HepG2 (cell line): Measurements from ENCODE around the gene CYB561. TPM values are rescaled to one million over a fixed set of nuclear protein-coding genes. Genes with fewer than 3 reads are reported as not detected.

Experiments used
- ATAC-seq: fragments of 200-7000 bp; cut with Tn5 transposase; 3 replicates; pipeline ENCODE4 v1.9.1; 2020; ENCODE audit warnings: mild to moderate bottlenecking, moderate library complexity
- BruUV-seq: library from RNA; stranded (reverse); fragments of 400-500 nt; replicated peaks from 2 replicates; lab custom pipeline; 2021; lab: Mats Ljungman, UMichigan
- CTCF ChIA-PET: fragments of 300-600 bp; formaldehyde crosslinking; extraction: SDS; loops from one replicate; lab custom pipeline; 2021; ENCODE audit warnings: low total read pairs, inconsistent platforms, low intra/inter-chr PET ratio; lab: Yijun Ruan, JAX
- POLR2A ChIA-PET: fragments of 350-600 bp; sonication (Branson Sonifier 250); formaldehyde crosslinking; loops from one replicate; lab custom pipeline; 2020; ENCODE audit warnings: antibody characterized with exemption, inconsistent platforms; lab: Yijun Ruan, JAX
- DNase-seq: peaks from one replicate; pipeline ENCODE4 v3.0.0-alpha.2; 2015; ENCODE audit warnings: low spot score
- FAIRE-seq: peaks from 3 replicates; lab custom pipeline; 2011; peaks lifted over from hg19 to GRCh38; lab: Jason Lieb, UNC
- H2AFZ ChIP-seq: one replicate; pipeline ENCODE4 v1.6.1; 2011; ENCODE audit warnings: low read length, inconsistent platforms
- H3K27ac ChIP-seq: fragments of 300-600 bp; 3 replicates; pipeline ENCODE4 v1.8.0; 2011; ENCODE audit warnings: mixed run types, mild to moderate bottlenecking, mixed read lengths, low read length, inconsistent platforms; ENCODE audit not compliant: insufficient read depth; ENCODE audit errors: extremely low read length
- H3K27me3 ChIP-seq, 2 experiments: fragments of 200-600 bp in 1 of 2; 2 replicates in 1 of 2; 3 replicates in 1 of 2; pipeline versions ENCODE4 v1.6.0 to v1.8.0; 2011; ENCODE audit warnings: low read length in 2 of 2, mild to moderate bottlenecking in 2 of 2, moderate library complexity in 2 of 2, inconsistent platforms in 1 of 2; ENCODE audit not compliant: insufficient read depth in 2 of 2, control insufficient read depth in 1 of 2
- H3K36me3 ChIP-seq, 2 experiments: fragments of 200-600 bp in 1 of 2; replicated peaks in 1 of 2; 2 replicates in 1 of 2; 3 replicates in 1 of 2; pipeline versions ENCODE4 v1.5.1 to v1.8.0; 2011; ENCODE audit warnings: low read length in 2 of 2, inconsistent platforms in 1 of 2; ENCODE audit not compliant: insufficient read depth in 2 of 2, control insufficient read depth in 1 of 2
- H3K4me1 ChIP-seq: 2 replicates; pipeline ENCODE4 v1.5.1; 2012; ENCODE audit warnings: low read length, inconsistent platforms; ENCODE audit not compliant: insufficient read depth
- H3K4me2 ChIP-seq: 2 replicates; pipeline ENCODE4 v1.6.0; 2011; ENCODE audit warnings: low read depth, low read length, inconsistent platforms
- H3K4me3 ChIP-seq, 3 experiments: fragments of 200-600 bp in 1 of 3; sonication (generic), shearing (Covaris generic) in 1 of 3; replicated peaks in 1 of 3; 2 replicates each; pipeline ENCODE4 v1.5.1; 2011 to 2016; ENCODE audit warnings: low read length in 3 of 3, inconsistent platforms in 2 of 3, low read depth in 2 of 3, mild to moderate bottlenecking in 2 of 3, control low read depth in 1 of 3, mixed read lengths in 1 of 3; ENCODE audit not compliant: insufficient read depth in 1 of 3
- H3K79me2 ChIP-seq: one replicate; pipeline ENCODE4 v1.6.1; 2011; ENCODE audit warnings: low read length, inconsistent platforms; ENCODE audit not compliant: insufficient read depth
- H3K9ac ChIP-seq: 2 replicates; pipeline ENCODE4 v1.6.0; 2011; ENCODE audit warnings: mild to moderate bottlenecking, low read depth, low read length, inconsistent platforms; ENCODE audit not compliant: insufficient read depth
- H3K9me3 ChIP-seq: 2 replicates; pipeline ENCODE4 v1.5.1; 2012; ENCODE audit warnings: mild to moderate bottlenecking, low read length
- H4K20me1 ChIP-seq: 2 replicates; pipeline ENCODE4 v1.6.0; 2011; ENCODE audit warnings: inconsistent platforms, mild to moderate bottlenecking, low read length, moderate library complexity; ENCODE audit not compliant: insufficient read depth
- BATF2 ChIP-seq: sonication (generic); formaldehyde crosslinking; IDR thresholded peaks from 2 replicates; pipeline ENCODE4 v1.8.0; 2022; ENCODE audit warnings: mild to moderate bottlenecking, missing genetic modification reagents, moderate library complexity
- HOXA5 ChIP-seq: sonication (generic); formaldehyde crosslinking; IDR thresholded peaks from 2 replicates; pipeline ENCODE4 v1.4.0; 2020; ENCODE audit warnings: missing genetic modification reagents
- MAFK ChIP-seq, 2 experiments: IDR thresholded peaks in 1 of 2; conservative IDR thresholded peaks in 1 of 2; 2 replicates each; pipeline ENCODE4 v1.6.1; 2011; ENCODE audit warnings: improper control_type of control experiment in 2 of 2, low read length in 2 of 2
- PHF20 ChIP-seq: sonication (generic); formaldehyde crosslinking; IDR thresholded peaks from 2 replicates; pipeline ENCODE4 v1.5.0; 2020; ENCODE audit warnings: mild to moderate bottlenecking, missing genetic modification reagents
- RFX5 ChIP-seq: IDR thresholded peaks from 2 replicates; pipeline ENCODE4 v1.6.1; 2011; ENCODE audit warnings: low read depth, low read length, improper control_type of control experiment
- YEATS2 ChIP-seq: sonication (generic); formaldehyde crosslinking; IDR thresholded peaks from 2 replicates; pipeline ENCODE4 v1.4.0; 2020; ENCODE audit warnings: missing genetic modification reagents, borderline replicate concordance
- ZNF326 ChIP-seq: sonication (generic); formaldehyde crosslinking; IDR thresholded peaks from 2 replicates; pipeline ENCODE4 v1.4.0; 2020; ENCODE audit warnings: missing genetic modification reagents, borderline replicate concordance
- ZNF33A ChIP-seq: sonication (generic); formaldehyde crosslinking; IDR thresholded peaks from 2 replicates; pipeline ENCODE4 v1.5.1; 2020; ENCODE audit warnings: missing genetic modification reagents, mild to moderate bottlenecking, moderate library complexity, borderline replicate concordance
- ZNF552 ChIP-seq: sonication (generic); formaldehyde crosslinking; IDR thresholded peaks from 2 replicates; pipeline ENCODE4 v1.9.0; 2022; ENCODE audit warnings: missing genetic modification reagents, mild to moderate bottlenecking, borderline replicate concordance
- ZNF7 ChIP-seq: IDR thresholded peaks from 2 replicates; pipeline ENCODE4 v1.6.1; 2016; ENCODE audit warnings: missing biosample characterization, missing genetic modification reagents
- ZNF703 ChIP-seq: sonication (generic); formaldehyde crosslinking; IDR thresholded peaks from 2 replicates; pipeline ENCODE4 v1.5.1; 2020; ENCODE audit warnings: missing genetic modification reagents, mild to moderate bottlenecking, moderate library complexity, borderline replicate concordance
- ZNF710 ChIP-seq: sonication (generic); formaldehyde crosslinking; IDR thresholded peaks from 2 replicates; pipeline ENCODE4 v1.5.0; 2020; ENCODE audit warnings: mild to moderate bottlenecking, missing genetic modification reagents, borderline replicate concordance
- WGBS: methylation state at CpG from one replicate; pipeline ENCODE4 v1.1.6; 2017; ENCODE audit warnings: low lambda C conversion rate; 5-methylcytosine and 5-hydroxymethylcytosine counted together
- in situ Hi-C: cut with HindIII; loops from 2 replicates; pipeline ENCODE4 v1.10.0; 2017; ENCODE audit warnings: low pct_unique_long_range_greater_than_20kb; ENCODE audit not compliant: extremely low pct_ligation_motif_present
- intact Hi-C: fragments of 100-400 bp; cut with micrococcal nuclease; formaldehyde crosslinking; loops from one replicate; pipeline ENCODE4 v1.10.0; 2022; ENCODE audit not compliant: unreplicated experiment
- polyA plus RNA-seq, 8 experiments: library from polyadenylated mRNA; depleted of rRNA in 3 of 8; stranded (reverse) in 7 of 8; unstranded in 1 of 8; fragments of >200 nt; fragmentation: Illumina TruSeq in 4 of 8; extraction: Trizol in 4 of 8; gene quantifications; 2 replicates each; pipeline versions ENCODE4 v1.2.1 to v1.2.3, GENCODE V29; 2011 to 2016; ENCODE audit warnings: low read depth in 4 of 8, missing spikeins in 1 of 8, mixed read lengths in 1 of 8; ENCODE audit not compliant: insufficient read depth in 1 of 8
- total RNA-seq, 5 experiments: library from RNA; depleted of rRNA; stranded (reverse); fragments of >200 nt; fragmentation: Illumina TruSeq; extraction: Trizol; gene quantifications; 2 replicates each; pipeline ENCODE4 v1.2.3, GENCODE V29; 2016; ENCODE audit warnings: low read depth in 1 of 5

The CYB561 gene
- total and polyA plus RNA-seq, 2 of the 13 experiments (the other 11 are each of a cell fraction or from before 2014, with no cell fraction given) = 1.5 to 6.7 TPM

- Histone ChIP-seq H3K4me1 (peaks cover 57% of the 10 kb centered on the region), H3K9ac (no peak overlapping the region), H3K79me2 (no peaks in the 10 kb centered on the region), H3K36me3 (no peaks in the 10 kb centered on the region), H3K4me3 (no peak overlapping the region), H3K27me3 (peaks cover 0 to 24% of the 10 kb centered on the region in 2 experiments; a peak in 3 of 5 replicates), H2AFZ (no peak overlapping the region), H4K20me1 (no peaks in the 10 kb centered on the region), H3K9me3 (no peaks in the 10 kb centered on the region), H3K27ac (no peak overlapping the region), H3K4me2 (no peak overlapping the region)
- ChIA-PET CTCF (no interaction called here), POLR2A (no interaction called here)
- intact Hi-C loops (loop anchor here (10.0 kb wide), 3 partner anchors 145 to 435 kb away; partner anchors contain the start of genes CCDC47 and DDX42), in situ Hi-C loops (loop anchor here (10.0 kb wide), 1 partner anchor 265 kb away; no protein-coding TSS in a partner anchor)
- FAIRE-seq (no peak), ATAC-seq (no peak), DNase-seq (no peak)
- BruUV-seq = no TSS peak
- 85% methylated on average over 7 of the region's 7 CpGs for WGBS
- TF ChIP-seq MAFK (conservative IDR thresholded peaks at IDR 0.05 in 1 of 2, IDR thresholded peaks at IDR 0.05 in 1 of 2; ENCODE audit: low read length in 2 of 2) = peak in 1 of 2 experiments; percentile 41; a peak in 1 of 4 replicates
- no peak for TF ChIP-seq ZNF326 (CRISPR knock-in tag)
These were observed 16.3 kb downstream of the CYB561 start for GRCh38 chr17:63429766-63430165.

GRCh38 chr17:63426917-63427308, 19.2 kb downstream of the CYB561 start:
- H3K27ac ChIP-seq = no peak overlapping the region
- no peak for FAIRE-seq
- TF ChIP-seq ZNF552 (no peak), RFX5 (no peak), ZNF710 (CRISPR knock-in tag) (no peak), PHF20 (no peak), HOXA5 (no peak), YEATS2 (CRISPR knock-in tag) (no peak), BATF2 (CRISPR knock-in tag) (no peak), ZNF7 (CRISPR knock-in tag) (no peak), ZNF703 (CRISPR knock-in tag) (no peak), ZNF33A (CRISPR knock-in tag) (no peak)

More at GRCh38 chr17:63426917-63427308, 19.2 kb downstream of the CYB561 start:
- no peak overlapping the region for H3K9ac ChIP-seq
- H3K9me3 ChIP-seq = no peaks in the 10 kb centered on the region
- peaks cover 32% of the 10 kb centered on the region for H3K4me1 ChIP-seq
- POLR2A ChIA-PET = no interaction called here
- no peak overlapping the region for H3K4me3 ChIP-seq
- ATAC-seq (no peak), DNase-seq (no peak)
- no peaks in the 10 kb centered on the region for H3K36me3 ChIP-seq
- CTCF ChIA-PET = interaction anchor here (2.5 kb wide), 1 partner anchor 52 kb away, joined by 9 read pairs; no protein-coding TSS in a partner anchor
- 50% methylated on average over 2 of the region's 2 CpGs for WGBS
- intact Hi-C loops = loop anchor here (10.0 kb wide), 3 partner anchors 148 to 438 kb away; partner anchors contain the start of genes CCDC47 and DDX42
- H3K79me2 ChIP-seq = no peaks in the 10 kb centered on the region
- H3K4me2 ChIP-seq = no peak overlapping the region
- H2AFZ ChIP-seq = no peak overlapping the region
- no peaks in the 10 kb centered on the region for H4K20me1 ChIP-seq
- BruUV-seq = no TSS peak
- in situ Hi-C loops = loop anchor here (10.0 kb wide), 1 partner anchor 268 kb away; no protein-coding TSS in a partner anchor
- peaks cover 11 to 51% of the 10 kb centered on the region in 2 experiments; a peak in 4 of 5 replicates for H3K27me3 ChIP-seq
